Activated CD4-positive, alpha-beta T cell treated with anti-CD3 and anti-CD28 coated beads, Interleukin-10, Interleukin-2, amounts not matched to agents 100 ng/mL and 50 ng/mL, durations not matched to agents 16 hours and 8 hours (primary cell): ENCODE results near the gene NUP153.
A peak's percentile ranks its signal among the peaks of the same experiment; 100 is the strongest.
"Not testable (repeated sequence)": the region's sequence is repeated elsewhere in the genome, so short reads cannot be mapped to it uniquely, and the experiment has no call there.

Experiments used
- DNase-seq: peaks from one replicate; pipeline ENCODE4 v3.0.0-alpha.2; 2020

NUP153 gene

DNA sequence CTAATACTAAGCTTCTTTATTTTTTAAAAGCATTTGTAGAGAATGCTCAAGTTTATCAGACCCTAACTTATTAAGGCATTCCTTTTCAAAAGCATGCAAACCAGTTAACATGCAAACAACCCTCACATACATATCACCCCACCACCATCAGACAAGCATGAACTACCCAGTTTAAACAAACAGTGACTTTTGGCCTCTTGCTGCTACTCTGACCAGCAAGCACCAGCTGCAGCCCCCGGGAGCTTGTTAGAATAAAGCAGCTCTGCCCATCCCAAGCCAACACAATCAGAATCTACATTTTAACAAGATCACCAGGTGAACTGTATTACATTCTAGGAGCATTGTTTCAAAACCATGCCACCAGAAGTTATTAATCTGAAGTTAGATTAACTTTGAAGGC lies 5.9 kb upstream of the NUP153 start:
- no peak for DNase-seq

DNA sequence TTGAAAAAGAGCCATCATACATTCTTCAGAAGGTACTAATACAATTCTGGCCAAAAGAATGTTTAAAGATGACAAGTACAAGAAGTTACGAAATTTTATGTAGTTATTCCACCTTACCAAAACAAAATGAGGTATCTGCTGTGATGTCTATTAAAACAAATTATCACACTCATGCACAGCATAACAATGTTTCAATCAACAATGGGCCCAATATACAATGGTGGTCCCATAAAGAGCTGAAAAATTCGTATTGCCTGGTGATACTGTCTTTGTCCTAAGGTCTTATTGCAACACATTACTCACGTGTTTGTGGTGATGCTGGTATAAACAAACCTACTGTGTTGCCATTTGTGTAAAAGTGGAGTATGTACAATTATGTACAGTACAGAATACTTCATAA lies 3.6 kb upstream of the NUP153 start:
- DNase-seq, result no peak

DNA sequence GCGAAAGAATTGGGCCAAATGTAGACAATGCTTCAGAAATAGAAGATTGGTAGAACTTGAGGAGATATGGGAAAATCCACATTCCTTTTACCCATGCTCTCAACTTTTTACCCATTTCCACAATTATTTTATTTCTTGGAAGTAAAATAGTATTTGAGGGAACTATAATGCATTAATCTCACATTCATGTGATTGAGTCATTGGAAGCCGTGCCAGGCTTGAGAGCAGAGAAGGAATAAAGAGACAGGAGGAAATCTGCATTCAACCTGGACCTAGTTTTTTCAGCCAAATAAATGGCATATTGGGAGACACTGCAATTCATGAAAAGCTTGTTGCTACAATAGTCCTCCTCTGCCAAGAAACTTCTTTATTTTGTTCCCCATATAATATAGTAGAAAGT lies 2.8 kb upstream of the NUP153 start:
- DNase-seq, result no peak

DNA sequence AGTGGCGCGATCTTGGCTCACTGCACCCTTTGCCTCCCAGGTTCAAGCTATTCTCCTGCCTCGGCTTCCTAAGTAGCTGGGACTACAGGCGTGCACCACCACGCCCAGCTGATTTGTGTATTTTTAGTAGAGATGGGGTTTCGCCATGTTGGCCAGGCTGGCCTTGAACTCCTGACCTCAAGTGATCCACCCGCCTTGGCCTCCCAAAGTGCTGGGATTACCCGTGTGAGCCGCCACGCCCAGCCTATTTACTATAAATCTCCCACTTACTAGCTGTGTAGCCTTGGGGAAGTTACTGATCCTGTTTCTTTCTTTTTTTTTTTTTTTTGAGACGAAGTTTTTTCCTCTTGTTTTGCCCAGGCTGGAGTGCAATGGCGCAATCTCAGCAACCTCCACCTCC lies 1.3 kb upstream of the NUP153 start:
- DNase-seq, result not testable (repeated sequence)

DNA sequence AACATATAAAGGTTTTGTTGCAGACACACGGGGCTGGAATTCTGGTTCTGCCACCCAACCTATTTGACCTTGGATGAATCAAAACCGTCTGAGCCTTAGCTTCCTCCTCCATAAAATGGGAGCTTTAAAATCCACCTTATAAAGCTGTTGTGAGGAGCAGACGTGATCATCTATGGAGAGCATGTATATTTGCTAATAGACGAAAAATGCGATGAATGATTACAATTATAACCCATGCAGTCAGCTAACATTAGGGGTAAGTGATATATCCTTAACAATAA lies 586 bp upstream of the NUP153 start:
- no peak for DNase-seq

- DNase-seq, result peak; percentile 95
These were observed 746 bp downstream of the NUP153 start for GRCh38 chr6:17705778-17706579.

GRCh38 chr6:17705428-17705777 lies 1.3 kb downstream of the NUP153 start:
- DNase-seq, result peak; percentile 59

- peak; percentile 68 for DNase-seq
These were observed 3.5 kb downstream of the NUP153 start for GRCh38 chr6:17703256-17703694.

DNA sequence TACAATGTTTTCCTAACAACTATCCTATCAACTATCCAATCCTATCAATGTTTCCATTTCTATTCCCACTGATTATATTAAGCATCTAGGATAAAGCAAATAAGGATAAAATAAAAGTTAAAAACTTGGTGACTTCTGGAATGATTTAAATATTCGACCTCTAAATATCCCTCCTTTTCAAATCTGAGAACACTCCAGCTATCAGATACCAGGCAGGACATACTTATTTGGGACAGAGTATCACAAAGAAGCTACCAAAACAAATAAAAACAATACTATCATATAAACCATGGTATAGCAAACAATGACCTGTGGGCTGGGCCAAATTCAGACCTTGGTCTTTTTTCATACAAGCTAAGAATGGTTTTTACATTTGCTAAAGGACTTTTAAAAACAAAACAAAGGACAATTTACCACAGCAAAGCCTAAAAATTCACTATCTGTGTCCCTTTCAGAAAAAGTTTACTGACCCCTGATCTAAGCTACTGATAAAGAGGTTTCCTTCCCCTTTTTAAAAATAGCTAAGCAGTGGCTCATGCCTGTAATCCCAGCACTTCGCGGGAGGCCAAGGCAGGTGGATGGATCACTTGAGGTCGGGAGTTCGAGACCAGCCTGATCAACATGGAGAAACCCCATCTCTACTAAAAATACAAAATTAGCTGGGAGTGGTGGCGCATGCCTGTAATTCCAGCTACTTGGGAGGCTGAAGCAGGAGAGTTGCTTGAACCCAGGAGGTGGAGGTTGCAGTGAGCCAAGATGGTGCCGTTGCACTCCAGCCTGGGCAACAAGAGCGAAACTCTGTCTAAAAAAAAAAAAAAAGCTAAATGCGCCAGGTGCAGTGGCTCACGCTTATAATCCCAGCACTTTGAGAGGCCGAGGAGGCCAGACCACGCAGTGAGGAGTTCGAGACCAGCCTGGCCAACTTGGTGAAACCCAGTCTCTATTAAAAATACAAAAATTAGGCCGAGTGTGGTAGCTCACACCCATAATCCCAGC lies 6.0 kb downstream of the NUP153 start:
- DNase-seq, result no peak

GRCh38 chr6:17691925-17692538 lies 14.7 kb downstream of the NUP153 start:
- no peak for DNase-seq

- no peak for DNase-seq
These were observed 18.2 kb downstream of the NUP153 start for GRCh38 chr6:17688481-17688880.

DNA sequence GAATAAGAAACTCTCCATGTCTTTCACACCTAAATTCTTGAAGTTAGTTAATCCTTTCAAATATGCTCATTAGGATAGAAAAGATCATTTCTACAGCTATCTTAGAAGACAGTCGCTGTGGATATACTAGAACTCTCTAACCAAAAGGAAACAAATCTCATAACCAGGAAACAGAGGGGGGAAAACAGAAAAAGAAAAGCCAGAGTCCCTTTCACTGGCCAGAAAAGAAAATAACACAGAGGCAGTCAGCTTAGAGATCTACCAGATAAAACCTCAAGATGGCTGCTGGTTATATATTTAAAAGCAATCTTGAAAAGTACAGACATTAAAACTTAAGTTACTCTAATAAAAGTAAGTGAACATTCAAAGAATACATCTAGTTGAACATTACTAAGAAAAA lies 19.6 kb downstream of the NUP153 start:
- no peak for DNase-seq

- no peak for DNase-seq
These were observed 22.6 kb downstream of the NUP153 start for GRCh38 chr6:17684134-17684533.

GRCh38 chr6:17683428-17683827 lies 23.3 kb downstream of the NUP153 start:
- DNase-seq, result no peak

- no peak for DNase-seq
These were observed 27.0 kb downstream of the NUP153 start for GRCh38 chr6:17679726-17680125.

DNA sequence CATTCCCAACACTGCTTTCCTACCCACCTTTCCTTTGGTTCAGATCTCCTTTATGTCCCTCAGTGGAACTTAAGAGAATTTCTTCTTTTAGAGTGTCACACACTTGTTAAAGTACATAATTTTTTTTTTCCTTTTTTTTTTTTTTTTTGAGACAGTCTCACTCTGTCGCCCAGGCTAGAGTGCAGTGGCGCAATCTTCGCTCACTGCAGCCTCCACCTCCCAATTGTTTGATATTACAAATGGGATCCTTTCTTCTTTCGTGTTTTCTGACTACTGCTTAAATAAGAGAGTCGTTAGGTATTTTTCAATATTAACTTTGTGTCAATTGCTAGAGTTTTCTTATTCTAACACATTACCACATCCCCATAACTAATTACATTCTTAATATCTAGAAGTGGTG lies 29.1 kb downstream of the NUP153 start:
- DNase-seq, result no peak

- peak; percentile 90 for DNase-seq
These were observed 33.0 kb downstream of the NUP153 start for GRCh38 chr6:17673543-17674254.

- no peak for DNase-seq
These were observed 34.5 kb downstream of the NUP153 start for GRCh38 chr6:17672064-17672718.

- no peak for DNase-seq
These were observed 40.1 kb downstream of the NUP153 start for GRCh38 chr6:17666646-17667045.

- no peak for DNase-seq
These were observed 41.6 kb downstream of the NUP153 start for GRCh38 chr6:17665132-17665531.

DNA sequence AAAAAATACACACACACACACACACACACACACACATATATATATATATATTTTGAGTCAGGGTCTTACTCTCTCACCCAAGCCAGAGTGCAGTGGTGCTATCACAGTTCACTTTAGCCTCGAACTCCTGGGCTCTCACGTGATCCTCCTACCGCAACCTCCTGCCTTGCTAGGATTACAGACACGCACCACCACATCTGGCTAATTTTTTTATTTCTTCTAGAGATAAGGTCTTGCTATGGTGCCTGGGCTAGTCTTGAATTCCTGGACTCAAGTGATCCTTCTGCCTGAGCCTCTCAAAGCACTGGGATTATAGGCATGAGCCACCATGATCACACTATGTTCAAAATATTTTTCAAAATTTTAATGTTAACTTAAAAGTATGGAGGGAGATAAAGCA lies 43.5 kb downstream of the NUP153 start:
- DNase-seq, result no peak

- no peak for DNase-seq
These were observed 44.1 kb downstream of the NUP153 start for GRCh38 chr6:17662585-17662984.

- no peak for DNase-seq
These were observed 50.1 kb downstream of the NUP153 start for GRCh38 chr6:17656644-17657043.
